Mammary epithelial cell (primary cell): ENCODE results near the gene SRI.

Experiments
- EZH2 ChIP-seq: IDR thresholded peaks from 2 replicates; pipeline ENCODE4 v1.6.1; 2012; ENCODE audit warnings: low read length, inconsistent platforms, borderline replicate concordance
- TF ChIP-seq, protein P1 (sequence below), 2 donors: IDR thresholded peaks in 1 of 2; conservative IDR thresholded peaks in 1 of 2; 2 replicates each; pipeline ENCODE4 v1.5.1; 2011 to 2012; ENCODE audit warnings: inconsistent platforms in 2 of 2, low read length in 2 of 2, mild to moderate bottlenecking in 2 of 2, control low read depth in 1 of 2, low read depth in 1 of 2; ENCODE audit not compliant: insufficient read depth in 1 of 2; ENCODE audit errors: extremely low read depth in 1 of 2

DNA sequence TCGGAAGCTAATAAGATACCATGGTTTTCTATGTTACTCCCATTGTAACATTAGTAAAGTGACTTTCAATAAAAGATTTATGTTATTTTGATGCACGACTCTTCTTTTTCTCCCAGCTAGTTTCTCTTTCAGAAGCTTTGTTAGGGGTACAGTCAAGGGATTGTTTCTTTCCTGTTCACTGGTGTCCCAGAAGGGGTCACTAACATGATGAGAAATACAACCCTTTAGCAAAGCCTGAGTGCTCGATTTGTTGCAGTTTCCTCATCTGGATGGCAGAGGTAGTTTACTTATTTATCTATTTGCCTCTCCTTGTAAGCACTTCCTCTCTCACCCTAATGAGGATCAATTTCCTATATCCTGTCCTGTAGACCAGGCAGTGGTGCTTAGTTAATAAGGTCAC lies 17.0 kb downstream of the SRI start:
- TF ChIP-seq, protein P1, sequence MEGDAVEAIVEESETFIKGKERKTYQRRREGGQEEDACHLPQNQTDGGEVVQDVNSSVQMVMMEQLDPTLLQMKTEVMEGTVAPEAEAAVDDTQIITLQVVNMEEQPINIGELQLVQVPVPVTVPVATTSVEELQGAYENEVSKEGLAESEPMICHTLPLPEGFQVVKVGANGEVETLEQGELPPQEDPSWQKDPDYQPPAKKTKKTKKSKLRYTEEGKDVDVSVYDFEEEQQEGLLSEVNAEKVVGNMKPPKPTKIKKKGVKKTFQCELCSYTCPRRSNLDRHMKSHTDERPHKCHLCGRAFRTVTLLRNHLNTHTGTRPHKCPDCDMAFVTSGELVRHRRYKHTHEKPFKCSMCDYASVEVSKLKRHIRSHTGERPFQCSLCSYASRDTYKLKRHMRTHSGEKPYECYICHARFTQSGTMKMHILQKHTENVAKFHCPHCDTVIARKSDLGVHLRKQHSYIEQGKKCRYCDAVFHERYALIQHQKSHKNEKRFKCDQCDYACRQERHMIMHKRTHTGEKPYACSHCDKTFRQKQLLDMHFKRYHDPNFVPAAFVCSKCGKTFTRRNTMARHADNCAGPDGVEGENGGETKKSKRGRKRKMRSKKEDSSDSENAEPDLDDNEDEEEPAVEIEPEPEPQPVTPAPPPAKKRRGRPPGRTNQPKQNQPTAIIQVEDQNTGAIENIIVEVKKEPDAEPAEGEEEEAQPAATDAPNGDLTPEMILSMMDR (conservative IDR thresholded peaks at IDR 0.05 in 1 of 2, IDR thresholded peaks at IDR 0.05 in 1 of 2; ENCODE audit: extremely low read depth in 1 of 2, insufficient read depth in 1 of 2, low read depth in 1 of 2, low read length in 2 of 2) = no peak
- no peak for TF ChIP-seq EZH2
